WI38 (cell line): Measurements from ENCODE around the gene SHC2.

ENCODE experiments used
- H3K4me3 ChIP-seq: 2 replicates; pipeline ENCODE4 v1.5.1; 2011; ENCODE audit warnings: low read depth, mild to moderate bottlenecking, control low read depth, low read length
- CTCF ChIP-seq: IDR thresholded peaks from 2 replicates; pipeline ENCODE4 v1.5.1; 2012; ENCODE audit warnings: low read depth, mild to moderate bottlenecking, control low read depth, low read length

The SHC2 gene

DNA sequence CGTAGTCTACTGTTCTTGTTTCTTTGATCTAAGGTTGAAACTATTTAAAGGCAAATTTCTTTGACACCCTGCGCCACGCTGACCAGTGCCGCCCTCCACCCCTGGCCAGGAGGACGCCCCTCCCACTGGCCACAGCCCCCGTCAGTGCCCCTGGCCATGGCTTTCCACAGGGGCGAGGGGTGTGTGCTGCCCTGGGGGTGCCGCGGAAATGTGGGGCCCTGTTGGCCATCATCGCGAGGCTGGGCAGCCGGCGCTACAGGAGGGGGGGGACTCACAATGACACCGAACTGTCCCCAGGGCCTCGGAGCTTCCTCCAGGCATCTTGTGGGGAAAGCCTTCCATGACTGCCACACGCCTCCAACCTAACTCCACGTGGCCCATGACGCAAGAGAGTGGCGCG lies 10.9 kb downstream of the SHC2 start:
- no peak overlapping the region for H3K4me3 ChIP-seq
- no peak for TF ChIP-seq CTCF

GRCh38 chr19:447816-448560 lies 12.8 kb downstream of the SHC2 start:
- no peak for TF ChIP-seq CTCF
- H3K4me3 ChIP-seq = no peak overlapping the region

- H3K4me3 ChIP-seq = no peak overlapping the region
- no peak for TF ChIP-seq CTCF
Measured at GRCh38 chr19:447064-447426, 13.8 kb downstream of the SHC2 start.

- no peak overlapping the region for H3K4me3 ChIP-seq
- no peak for TF ChIP-seq CTCF
Measured at GRCh38 chr19:444677-445210, 16.1 kb downstream of the SHC2 start.

DNA sequence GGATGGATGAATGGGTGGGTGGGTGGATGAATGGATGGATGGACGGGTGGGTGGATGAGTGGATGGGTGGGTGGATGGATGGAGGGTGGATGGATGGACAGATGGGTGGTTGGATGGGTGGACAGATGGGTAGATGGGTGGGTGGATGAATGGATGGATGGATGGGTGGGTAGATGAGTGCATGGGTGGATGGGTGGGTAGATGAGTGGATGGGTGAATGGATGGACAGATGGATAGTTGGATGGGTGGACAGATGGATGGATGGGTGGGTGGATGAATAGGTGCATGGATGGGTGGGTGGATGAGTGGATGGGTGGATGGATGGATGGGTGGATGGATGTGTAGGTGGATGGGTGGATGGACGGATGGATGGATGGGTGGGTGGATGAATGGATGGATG lies 17.8 kb downstream of the SHC2 start:
- no peak for TF ChIP-seq CTCF
- H3K4me3 ChIP-seq = no peak overlapping the region

- TF ChIP-seq CTCF = no peak
- H3K4me3 ChIP-seq = no peak overlapping the region
Measured at GRCh38 chr19:442085-442484, 18.7 kb downstream of the SHC2 start.

GRCh38 chr19:441213-441836 lies 19.5 kb downstream of the SHC2 start:
- no peak for TF ChIP-seq CTCF
- no peak overlapping the region for H3K4me3 ChIP-seq
